GM12878 (cell line): ENCODE data around the gene PSMB9. TPM values are rescaled to one million over a fixed set of nuclear protein-coding genes. Genes with fewer than 3 reads are reported as not detected.
A peak's percentile ranks its signal among the peaks of the same experiment; 100 is the strongest.

Experiments used
- BCL11A ChIP-seq: IDR thresholded peaks from 2 replicates; pipeline ENCODE4 v1.6.1; 2011; ENCODE audit warnings: low read depth, low read length
- CUX1 ChIP-seq: IDR thresholded peaks from 2 replicates; pipeline ENCODE4 v1.6.1; 2012; ENCODE audit warnings: improper control_type of control experiment, low read depth, low read length; ENCODE audit not compliant: insufficient replicate concordance
- EED ChIP-seq: sonication (generic); IDR thresholded peaks from 2 replicates; pipeline ENCODE4 v1.6.1; 2016; ENCODE audit warnings: antibody characterized with exemption, low read depth
- HCFC1 ChIP-seq: fragments of 150-350 bp; IDR thresholded peaks from 2 replicates; pipeline ENCODE4 v1.6.1; 2014; ENCODE audit warnings: low read length
- HDAC2 ChIP-seq: fragments of 200-600 bp; sonication (generic); IDR thresholded peaks from 2 replicates; pipeline ENCODE4 v1.6.1; 2017
- HDAC6 ChIP-seq: fragments of 200-600 bp; sonication (generic); IDR thresholded peaks from one replicate; pipeline ENCODE4 v1.8.0; 2017; ENCODE audit warnings: antibody characterized with exemption; ENCODE audit not compliant: unreplicated experiment
- HSF1 ChIP-seq: fragments of 150-350 bp; IDR thresholded peaks from 2 replicates; pipeline ENCODE4 v1.6.1; 2014; ENCODE audit warnings: mild to moderate bottlenecking, low read depth, low read length
- IRF4 ChIP-seq: IDR thresholded peaks from 2 replicates; pipeline ENCODE4 v1.6.1; 2011; ENCODE audit warnings: low read depth, low read length
- KLF5 ChIP-seq: fragments of 450-650 bp; IDR thresholded peaks from 2 replicates; pipeline ENCODE4 v1.6.1; 2014; ENCODE audit warnings: mild to moderate bottlenecking; ENCODE audit not compliant: partially characterized antibody
- MEF2B ChIP-seq: fragments of 450-650 bp; IDR thresholded peaks from 2 replicates; pipeline ENCODE4 v1.6.1; 2018; ENCODE audit warnings: mild to moderate bottlenecking, moderate library complexity; ENCODE audit not compliant: partially characterized antibody, poor library complexity, severe bottlenecking
- NR2C2 ChIP-seq: IDR thresholded peaks from 2 replicates; pipeline ENCODE4 v1.6.1; 2011; ENCODE audit warnings: borderline replicate concordance, low read depth; ENCODE audit not compliant: control insufficient read depth, insufficient read length
- PAX8 ChIP-seq: fragments of 450-650 bp; IDR thresholded peaks from 2 replicates; pipeline ENCODE4 v1.6.1; 2017; ENCODE audit warnings: mild to moderate bottlenecking, moderate library complexity
- RBBP5 ChIP-seq: fragments of 200-600 bp; sonication (generic); conservative IDR thresholded peaks from 2 replicates; pipeline ENCODE4 v1.6.1; 2016
- RUNX3 ChIP-seq: IDR thresholded peaks from 2 replicates; pipeline ENCODE4 v1.6.1; 2012; ENCODE audit warnings: low read length, inconsistent platforms
- SMARCA5 ChIP-seq: fragments of 450-650 bp; IDR thresholded peaks from 2 replicates; pipeline ENCODE4 v1.6.1; 2017; ENCODE audit warnings: mild to moderate bottlenecking
- STAT3 ChIP-seq: IDR thresholded peaks from 2 replicates; pipeline ENCODE4 v1.6.1; 2011; ENCODE audit warnings: low read depth, low read length, improper control_type of control experiment
- TARDBP ChIP-seq: IDR thresholded peaks from 2 replicates; pipeline ENCODE4 v1.6.1; 2016; ENCODE audit warnings: borderline replicate concordance
- YBX1 ChIP-seq: fragments of 450-650 bp; IDR thresholded peaks from 2 replicates; pipeline ENCODE4 v1.6.1; 2016; ENCODE audit warnings: antibody characterized with exemption
- ZNF274 ChIP-seq: IDR thresholded peaks from one replicate; pipeline ENCODE4 v1.8.0; 2011; ENCODE audit not compliant: insufficient read length, insufficient read depth
- ZNF687 ChIP-seq: fragments of 450-650 bp; IDR thresholded peaks from 2 replicates; pipeline ENCODE4 v1.6.1; 2017; ENCODE audit warnings: mild to moderate bottlenecking, moderate library complexity
- ZZZ3 ChIP-seq: IDR thresholded peaks from 2 replicates; pipeline ENCODE4 v1.6.1; 2011; ENCODE audit warnings: low read depth; ENCODE audit not compliant: control insufficient read depth, insufficient read length
- polyA plus RNA-seq, 11 experiments: library from polyadenylated mRNA; depleted of rRNA in 4 of 11; unstranded in 6 of 11; stranded (reverse) in 5 of 11; fragments of >200 nt; fragmentation: Nextera tagmentation in 4 of 11; fragmentation: Illumina TruSeq in 1 of 11; extraction: Ambion mirVana in 4 of 11; extraction: Trizol in 1 of 11; gene quantifications; 1 replicate in 1 of 11; 2 replicates in 10 of 11; pipeline versions ENCODE4 v1.2.1 to v1.2.3, GENCODE V29; 2011 to 2016; ENCODE audit warnings: inconsistent platforms in 2 of 11, missing spikeins in 2 of 11, low read depth in 1 of 11
- total RNA-seq, 4 experiments: library from RNA; depleted of rRNA in 3 of 4; stranded (reverse); fragments of >200 nt in 3 of 4; fragmentation: Illumina TruSeq in 1 of 4; extraction: Trizol in 1 of 4; gene quantifications; 2 replicates each; pipeline versions ENCODE4 v1.2.1 to v1.2.3, GENCODE V29; 2013 to 2021

The PSMB9 gene
- total and polyA plus RNA-seq, 10 of the 15 experiments (the other 5 are each of a cell fraction or from before 2014, with no cell fraction given): 167 to 517 (median 275) TPM

GRCh38 chr6:32853541-32854375 is at the start of gene PSMB9, which contains the start of gene TAP1 (continued):
- TF ChIP-seq ZNF687 (peak; percentile 28), IRF4 (0 out of 2 replicates have a peak, but pooled peaks have one; percentile 9), EED (peak; percentile 83), KLF5 (peak; percentile 44), RUNX3 (no peak; the same call in none of the 2 replicates), ZNF274 (no peak), HSF1 (no peak; the same call in 1 of the 2 replicates), CUX1 (no peak), SMARCA5 (peak; percentile 92; the same call in 1 of the 2 replicates), NR2C2 (no peak), PAX8 (no peak), RBBP5 (0 out of 2 replicates have a peak, but pooled peaks have one; percentile 69), MEF2B (peak; percentile 71), TARDBP (peak; percentile 43; the same call in 1 of the 2 replicates), BCL11A (no peak), YBX1 (no peak), ZZZ3 (no peak), HCFC1 (no peak), STAT3 (no peak), HDAC2 (no peak), HDAC6 (no peak)
